GM13976 (cell line): ENCODE results near the gene ARL6IP1.

Experiments used
- DNase-seq: peaks from one replicate; pipeline ENCODE4 v3.0.0; 2012; ENCODE audit warnings: low spot score
- in situ Hi-C: fragments of 300-500 bp; cut with MboI; formaldehyde crosslinking; loops from one replicate; pipeline ENCODE4 v1.12.0; 2022; ENCODE audit warnings: low sequenced_read_pairs, mixed read lengths, inconsistent platforms; ENCODE audit not compliant: unreplicated experiment
- TF ChIP-seq, protein P1 (sequence below): IDR thresholded peaks from 2 replicates; pipeline ENCODE4 v1.5.1; 2012; ENCODE audit warnings: borderline replicate concordance, mild to moderate bottlenecking; ENCODE audit not compliant: insufficient read depth; ENCODE audit errors: extremely low read depth, missing control alignments, control extremely low read depth

ARL6IP1 gene

DNA sequence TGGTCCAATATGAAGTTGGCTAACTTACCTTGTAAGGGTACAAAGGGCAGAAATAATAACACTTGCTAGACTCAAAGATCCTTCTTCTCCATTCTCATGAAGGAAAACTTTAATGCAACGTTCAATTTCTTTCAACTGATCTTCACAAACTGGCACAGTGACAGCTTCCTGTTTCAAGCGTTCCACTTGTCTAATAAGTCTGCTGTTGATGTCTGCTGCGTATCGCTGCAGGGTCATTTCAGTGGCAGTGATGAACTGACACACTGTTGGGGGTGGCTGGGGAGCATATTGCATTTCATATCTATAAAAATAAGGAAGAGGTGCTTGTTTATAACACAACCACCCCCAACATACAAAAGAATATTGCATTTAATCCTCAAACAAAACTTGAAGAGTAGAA, 33.5 kb upstream of the ARL6IP1 start:
- TF ChIP-seq, protein P1, sequence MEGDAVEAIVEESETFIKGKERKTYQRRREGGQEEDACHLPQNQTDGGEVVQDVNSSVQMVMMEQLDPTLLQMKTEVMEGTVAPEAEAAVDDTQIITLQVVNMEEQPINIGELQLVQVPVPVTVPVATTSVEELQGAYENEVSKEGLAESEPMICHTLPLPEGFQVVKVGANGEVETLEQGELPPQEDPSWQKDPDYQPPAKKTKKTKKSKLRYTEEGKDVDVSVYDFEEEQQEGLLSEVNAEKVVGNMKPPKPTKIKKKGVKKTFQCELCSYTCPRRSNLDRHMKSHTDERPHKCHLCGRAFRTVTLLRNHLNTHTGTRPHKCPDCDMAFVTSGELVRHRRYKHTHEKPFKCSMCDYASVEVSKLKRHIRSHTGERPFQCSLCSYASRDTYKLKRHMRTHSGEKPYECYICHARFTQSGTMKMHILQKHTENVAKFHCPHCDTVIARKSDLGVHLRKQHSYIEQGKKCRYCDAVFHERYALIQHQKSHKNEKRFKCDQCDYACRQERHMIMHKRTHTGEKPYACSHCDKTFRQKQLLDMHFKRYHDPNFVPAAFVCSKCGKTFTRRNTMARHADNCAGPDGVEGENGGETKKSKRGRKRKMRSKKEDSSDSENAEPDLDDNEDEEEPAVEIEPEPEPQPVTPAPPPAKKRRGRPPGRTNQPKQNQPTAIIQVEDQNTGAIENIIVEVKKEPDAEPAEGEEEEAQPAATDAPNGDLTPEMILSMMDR: no peak
- in situ Hi-C loops: no loop called here
- DNase-seq: no peak

DNA sequence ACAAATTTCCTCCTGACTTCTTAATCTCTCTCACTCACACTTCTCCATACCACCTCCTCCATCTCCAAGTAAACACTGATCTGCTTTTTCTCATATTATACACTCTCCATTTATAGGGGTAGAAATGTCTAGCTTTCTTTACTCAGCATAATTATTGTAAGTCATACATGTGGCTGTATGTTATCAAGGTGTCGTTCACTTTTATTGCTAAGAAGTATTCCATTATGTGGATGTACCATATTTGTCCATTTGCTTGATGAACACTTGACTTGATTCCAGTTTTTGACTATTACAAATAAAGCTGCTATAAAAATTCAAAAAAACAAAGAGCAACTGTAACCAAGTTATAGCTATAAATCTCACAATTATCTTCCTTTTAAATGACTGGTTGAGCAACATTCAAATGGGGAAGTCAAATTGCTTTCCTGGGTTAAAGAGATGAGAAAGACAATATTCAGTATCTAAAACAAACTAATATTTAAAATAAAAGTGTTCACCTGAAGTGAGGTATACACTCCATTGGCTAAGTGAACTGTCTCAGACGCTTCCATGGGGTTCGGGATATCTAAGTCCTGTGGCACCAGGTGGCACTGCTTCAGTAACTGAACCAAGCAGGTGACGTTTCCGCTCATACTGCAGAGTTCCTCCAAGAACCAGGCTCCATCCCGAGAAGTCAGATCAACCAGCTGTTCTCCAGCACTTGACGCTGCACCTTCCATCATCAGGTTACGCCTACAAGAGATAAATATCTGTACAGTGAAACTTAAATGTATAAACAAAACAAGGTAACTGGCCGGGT, 32.6 kb upstream of the ARL6IP1 start:
- DNase-seq: no peak
- in situ Hi-C loops: no loop called here
- TF ChIP-seq, protein P1: no peak

DNA sequence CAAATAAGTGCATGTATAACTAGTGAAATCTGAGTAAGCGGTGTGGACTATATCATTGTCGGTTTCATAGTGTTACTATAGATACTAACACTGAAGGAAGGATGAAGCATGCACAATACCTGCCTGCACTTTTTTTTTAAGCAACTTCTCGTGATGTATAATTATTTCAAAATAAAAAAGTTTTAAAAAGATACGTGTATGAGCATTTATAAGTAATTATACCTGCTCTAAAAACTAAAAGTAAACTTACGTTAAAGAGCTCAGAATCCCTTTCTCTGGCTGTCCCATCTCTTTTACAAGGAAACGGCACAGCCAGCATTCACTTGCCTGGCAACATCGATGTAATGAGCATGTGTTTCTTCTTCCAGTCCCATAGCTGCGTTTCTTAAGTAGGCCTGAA, 31.3 kb upstream of the ARL6IP1 start:
- TF ChIP-seq, protein P1: no peak
- no peak for DNase-seq
- in situ Hi-C loops: no loop called here

DNA sequence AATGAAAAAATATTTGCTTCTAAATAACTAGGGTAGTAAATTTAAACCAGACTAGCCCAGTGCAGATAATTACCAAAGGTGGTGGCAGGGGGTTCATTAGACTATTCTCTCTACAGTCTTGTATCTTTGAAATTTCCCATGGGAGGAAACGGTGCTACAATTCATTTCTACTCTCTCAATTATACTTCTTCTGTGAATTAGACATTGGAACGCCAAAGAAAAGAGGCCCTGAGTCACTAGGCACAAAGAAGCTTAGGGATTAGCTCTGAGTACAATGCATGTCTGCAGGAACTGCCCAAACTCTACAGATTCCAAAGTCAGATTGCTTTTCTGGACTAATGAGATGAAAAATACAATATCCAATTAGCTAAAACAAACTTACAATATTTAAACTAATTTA, 30.7 kb upstream of the ARL6IP1 start:
- TF ChIP-seq, protein P1: no peak
- in situ Hi-C loops: no loop called here
- no peak for DNase-seq

DNA sequence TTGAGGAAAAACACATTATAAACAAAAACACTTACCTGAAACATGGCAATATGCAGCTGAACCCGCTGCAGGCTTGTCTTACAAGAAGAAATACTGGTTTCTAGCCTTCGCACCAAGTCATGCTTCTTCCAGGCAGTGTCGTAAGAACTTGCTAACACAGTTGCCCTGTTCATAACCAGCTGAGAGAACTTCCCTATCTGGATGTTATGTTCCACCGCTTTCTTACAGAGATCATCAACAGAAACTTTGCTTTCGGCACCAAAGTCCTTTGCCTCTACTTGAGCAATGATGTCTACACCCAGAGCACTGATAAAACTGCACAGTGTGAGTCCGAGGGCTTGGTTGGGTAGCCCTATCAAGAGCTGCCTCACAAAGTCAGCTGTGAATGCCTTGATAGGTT, 27.9 kb upstream of the ARL6IP1 start:
- in situ Hi-C loops: no loop called here
- TF ChIP-seq, protein P1: no peak
- no peak for DNase-seq

DNA sequence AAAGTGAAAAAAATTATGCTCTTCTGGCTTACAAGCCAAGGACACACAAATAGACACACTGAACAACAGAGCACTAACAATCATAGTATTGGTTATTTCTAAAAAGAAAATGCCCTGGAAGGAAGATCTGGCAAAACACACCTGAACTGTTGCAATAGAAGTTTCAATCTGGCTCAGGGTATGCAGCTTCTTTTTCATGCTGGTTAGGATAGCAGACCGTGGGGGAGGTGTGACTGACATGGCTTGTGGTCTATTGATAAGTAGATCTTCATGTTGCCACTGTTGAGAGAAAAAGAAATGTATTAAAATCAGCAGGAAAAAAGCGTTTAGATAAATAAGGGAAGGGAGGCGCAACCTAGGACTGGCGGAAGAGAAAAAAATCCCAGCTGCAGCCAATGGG, 26.5 kb upstream of the ARL6IP1 start:
- in situ Hi-C loops: no loop called here
- TF ChIP-seq, protein P1: no peak
- DNase-seq: no peak
